ENCODE results near the gene ATP6V0D1. TPM values are rescaled to one million over a fixed set of nuclear protein-coding genes. Genes with fewer than 3 reads are reported as not detected.
A peak's percentile ranks its signal among the peaks of the same experiment; 100 is the strongest.
"Not testable (repeated sequence)": the region's sequence is repeated elsewhere in the genome, so short reads cannot be mapped to it uniquely, and the experiment has no call there.

The ATP6V0D1 gene
- total and polyA plus RNA-seq, 8 donors = 17.4 to 54.0 (median 32.3) TPM

- FAIRE-seq (no peak), DNase-seq (no peak), ATAC-seq (no peak)
- intact Hi-C loops (cut with DNase I) = no loop called here
- Histone ChIP-seq H3K9me3 (no peaks in the 10 kb centered on the region), H3K27ac (no peak overlapping the region), H3K27me3 (no peaks in the 10 kb centered on the region), H3K36me3 (no peaks in the 10 kb centered on the region), H3K4me1 (peaks cover 8 to 16% (median 9%) of the 10 kb centered on the region in 3 donors), H3K4me3 (no peak overlapping the region)
- no peak for TF ChIP-seq CTCF (IDR thresholded peaks at IDR 0.05)
- 88 to 95% methylated on average over 3 of the region's 3 CpGs for WGBS, 2 donors
These were observed 61.5 kb downstream of the ATP6V0D1 start for GRCh38 chr16:67419502-67419901.

GRCh38 chr16:67417333-67418061 lies 63.5 kb downstream of the ATP6V0D1 start:
- no peak overlapping the region for H3K4me3 ChIP-seq
- no peak overlapping the region for H3K27ac ChIP-seq
- FAIRE-seq (no peak), ATAC-seq (no peak), DNase-seq (no peak)
- peaks cover 0 to 7% (median 0%) of the 10 kb centered on the region in 3 donors for H3K4me1 ChIP-seq
- intact Hi-C loops (cut with DNase I) = no loop called here
- H3K27me3 ChIP-seq = no peaks in the 10 kb centered on the region
- H3K36me3 ChIP-seq = no peaks in the 10 kb centered on the region
- no peaks in the 10 kb centered on the region for H3K9me3 ChIP-seq
- no peak for TF ChIP-seq CTCF (IDR thresholded peaks at IDR 0.05)
- WGBS, 2 donors = 51 to 56% methylated on average over 2 of the region's 2 CpGs

- peak within 1 kb of the TSS; percentile 57 to 88 (median 78) for H3K27ac ChIP-seq
- 1% methylated on average over 45 to 73 of the region's 73 CpGs for WGBS, 2 donors
- intact Hi-C loops (cut with DNase I) = no loop called here
- peak; percentile 22 to 38 (median 37) for TF ChIP-seq CTCF (IDR thresholded peaks at IDR 0.05)
- peak; percentile 96 to 99 (median 98) for ATAC-seq
- H3K9me3 ChIP-seq = no peaks in the 10 kb centered on the region
- peaks cover 0 to 7% (median 0%) of the 10 kb centered on the region in 3 donors for H3K4me1 ChIP-seq
- H3K4me3 ChIP-seq = peak within 1 kb of the TSS; percentile 79 to 83 (median 82)
- DNase-seq = peak; percentile 69 to 93 (median 83)
- no peak for FAIRE-seq
- no peaks in the 10 kb centered on the region for H3K27me3 ChIP-seq
- no peaks in the 10 kb centered on the region for H3K36me3 ChIP-seq
These were observed 64.8 kb downstream of the ATP6V0D1 start, which contains the start of gene ZDHHC1 for GRCh38 chr16:67415872-67416793. Gene ZDHHC1 (minus strand): TSS chr16:67416477. CDS start chr16:67407775, 8,702 bp downstream.

- 90 to 91% methylated on average over 19 of the region's 19 CpGs for WGBS, 2 donors
- H3K27me3 ChIP-seq; FAIRE-seq; H3K4me1 ChIP-seq; DNase-seq; intact Hi-C loops (cut with DNase I); H3K36me3 ChIP-seq; H3K9me3 ChIP-seq; ATAC-seq: not testable (repeated sequence)
- Histone ChIP-seq H3K27ac (peak overlapping the region; percentile 57 to 88 (median 78)), H3K4me3 (peak overlapping the region; percentile 79 to 83 (median 82))
These were observed 65.5 kb downstream of the ATP6V0D1 start for GRCh38 chr16:67415421-67415820.

Measured in pancreas (tissue), 10 donors.